AG04450 (cell line): ENCODE measurements around the gene MRPL42. TPM values are rescaled to one million over a fixed set of nuclear protein-coding genes. Genes with fewer than 3 reads are reported as not detected.

Experiments
- CTCF ChIA-PET: fragments of 300-600, 350-600 bp; formaldehyde crosslinking; extraction: SDS; loops from one replicate; lab custom pipeline; 2022; ENCODE audit warnings: antibody characterized with exemption, inconsistent platforms; lab: Charles Lee
- POLR2A ChIA-PET: fragments of 350-600 bp; formaldehyde crosslinking; extraction: SDS; loops from one replicate; lab custom pipeline; 2021; ENCODE audit warnings: antibody characterized with exemption, inconsistent platforms; lab: Yijun Ruan, JAX
- DNase-seq: peaks from one replicate; pipeline ENCODE4 v3.0.0-alpha.2; 2011; ENCODE audit warnings: low read depth, low spot score
- H3K27ac ChIP-seq: one replicate; pipeline ENCODE4 v1.5.1; 2012; ENCODE audit warnings: low read depth, low read length, control low read depth
- H3K27me3 ChIP-seq: one replicate; pipeline ENCODE4 v1.6.0; 2012; ENCODE audit warnings: low read length; ENCODE audit not compliant: control insufficient read depth, insufficient read depth
- H3K4me3 ChIP-seq: 2 replicates; pipeline ENCODE4 v1.5.1; 2011; ENCODE audit warnings: mild to moderate bottlenecking, low read depth, low read length, control low read depth
- H3K9me3 ChIP-seq: 2 replicates; pipeline ENCODE4 v1.5.1; 2012; ENCODE audit warnings: low read length; ENCODE audit not compliant: control insufficient read depth, insufficient read depth
- CTCF ChIP-seq: IDR thresholded peaks from 2 replicates; pipeline ENCODE4 v1.5.1; 2011; ENCODE audit warnings: low read depth, low read length, control low read depth, inconsistent platforms
- polyA plus RNA-seq: library from polyadenylated mRNA; depleted of rRNA; stranded (reverse); fragments of >200 nt; gene quantifications from 2 replicates; pipeline ENCODE4 v1.2.3, GENCODE V29; 2011

MRPL42 gene
- polyA plus RNA-seq, 1 experiment, result 100 TPM

- POLR2A ChIA-PET, result no interaction called here
- no peak for TF ChIP-seq CTCF
- CTCF ChIA-PET, result no interaction called here
Observed at GRCh38 chr12:93456077-93456476, 11.2 kb upstream of the MRPL42 start.

GRCh38 chr12:93459097-93459496 lies 8.2 kb upstream of the MRPL42 start:
- TF ChIP-seq CTCF, result no peak
- H3K4me3 ChIP-seq, result no peak overlapping the region
- no peak for DNase-seq
- no peak overlapping the region for H3K27ac ChIP-seq
- ChIA-PET CTCF (interaction anchor here (0.7 kb wide), 1 partner anchor 472 kb away, joined by 3 read pairs; no protein-coding TSS in a partner anchor), POLR2A (no interaction called here)
- no peaks in the 10 kb centered on the region for H3K27me3 ChIP-seq
- no peaks in the 10 kb centered on the region for H3K9me3 ChIP-seq

More at GRCh38 chr12:93456077-93456476, 11.2 kb upstream of the MRPL42 start:
- Histone ChIP-seq H3K27ac (no peak overlapping the region), H3K4me3 (no peak overlapping the region), H3K9me3 (no peaks in the 10 kb centered on the region), H3K27me3 (no peaks in the 10 kb centered on the region)
- no peak for DNase-seq

- Histone ChIP-seq H3K4me3 (no peak overlapping the region), H3K9me3 (no peaks in the 10 kb centered on the region), H3K27ac (no peak overlapping the region), H3K27me3 (no peaks in the 10 kb centered on the region)
- no peak for TF ChIP-seq CTCF
- DNase-seq, result no peak
- POLR2A ChIA-PET, result no interaction called here
- CTCF ChIA-PET, result no interaction called here
Observed at GRCh38 chr12:93460003-93460402, 7.3 kb upstream of the MRPL42 start.

- POLR2A ChIA-PET, result no interaction called here
- no peak overlapping the region for H3K27ac ChIP-seq
- no peaks in the 10 kb centered on the region for H3K9me3 ChIP-seq
- CTCF ChIA-PET, result no interaction called here
- H3K27me3 ChIP-seq, result no peaks in the 10 kb centered on the region
- TF ChIP-seq CTCF, result no peak
- H3K4me3 ChIP-seq, result no peak overlapping the region
- no peak for DNase-seq
Observed at GRCh38 chr12:93460902-93461301, 6.4 kb upstream of the MRPL42 start.

GRCh38 chr12:93461503-93461902 lies 5.8 kb upstream of the MRPL42 start:
- Histone ChIP-seq H3K27me3 (no peaks in the 10 kb centered on the region), H3K9me3 (no peaks in the 10 kb centered on the region), H3K27ac (no peak overlapping the region), H3K4me3 (no peak overlapping the region)
- DNase-seq, result no peak
- TF ChIP-seq CTCF, result no peak
- POLR2A ChIA-PET, result interaction anchor here (0.7 kb wide), 1 partner anchor 10 kb away, joined by 3 read pairs; no protein-coding TSS in a partner anchor
- CTCF ChIA-PET, result no interaction called here
